C1 segment of cervical spinal cord (tissue), 14 donors: ENCODE data around the gene NANP.
"Not testable (repeated sequence)": the region's sequence is repeated elsewhere in the genome, so short reads cannot be mapped to it uniquely, and the experiment has no call there.

Source experiments
- DNase-seq, 14 donors: peaks; one replicate each; lab custom pipeline; 2025; lab: John Stamatoyannopoulos, UW

NANP gene, protein sequence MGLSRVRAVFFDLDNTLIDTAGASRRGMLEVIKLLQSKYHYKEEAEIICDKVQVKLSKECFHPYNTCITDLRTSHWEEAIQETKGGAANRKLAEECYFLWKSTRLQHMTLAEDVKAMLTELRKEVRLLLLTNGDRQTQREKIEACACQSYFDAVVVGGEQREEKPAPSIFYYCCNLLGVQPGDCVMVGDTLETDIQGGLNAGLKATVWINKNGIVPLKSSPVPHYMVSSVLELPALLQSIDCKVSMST

DNA sequence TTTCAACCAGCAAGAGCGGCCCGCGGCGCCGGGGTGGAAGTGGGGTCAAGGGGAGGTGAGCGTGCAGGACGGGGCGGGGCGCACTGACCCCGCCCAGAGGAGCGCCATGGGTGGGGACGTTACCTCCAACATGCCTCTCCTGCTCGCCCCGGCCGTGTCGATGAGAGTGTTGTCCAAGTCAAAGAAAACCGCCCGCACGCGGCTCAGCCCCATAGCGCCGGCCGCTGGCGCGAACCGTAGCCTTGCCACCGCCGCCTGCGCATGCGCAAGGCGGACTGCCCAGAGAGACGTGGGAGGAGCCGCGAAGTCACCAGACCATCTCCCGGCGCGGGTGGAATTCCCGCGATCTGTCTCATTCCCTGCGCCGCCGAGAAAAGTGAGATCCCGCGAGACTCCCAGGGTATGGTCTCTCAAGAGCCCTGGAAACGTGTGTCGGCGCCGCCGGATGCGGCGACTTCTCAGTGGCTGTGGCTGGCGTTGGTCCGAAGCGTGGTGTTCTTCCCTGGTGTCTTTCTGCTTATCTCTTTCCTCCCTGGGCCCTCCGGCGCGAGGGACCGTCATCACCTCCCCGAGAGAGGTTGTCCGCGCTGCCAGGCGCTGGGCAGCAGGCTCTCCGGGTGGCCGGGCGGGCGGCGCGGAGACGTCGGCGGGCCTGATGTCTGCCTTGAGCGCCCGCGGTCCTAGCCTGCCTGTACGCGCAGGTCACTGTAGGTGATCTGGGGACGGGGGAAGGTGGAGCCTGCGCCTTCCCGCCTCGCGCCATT lies at the start of gene NANP:
NANP (minus strand) TSS at position 279 of the 764 bp plus-strand sequence; CDS start at position 213, 66 bp downstream.
- DNase-seq, result peak; percentile 50 to 94 (median 90)

DNA sequence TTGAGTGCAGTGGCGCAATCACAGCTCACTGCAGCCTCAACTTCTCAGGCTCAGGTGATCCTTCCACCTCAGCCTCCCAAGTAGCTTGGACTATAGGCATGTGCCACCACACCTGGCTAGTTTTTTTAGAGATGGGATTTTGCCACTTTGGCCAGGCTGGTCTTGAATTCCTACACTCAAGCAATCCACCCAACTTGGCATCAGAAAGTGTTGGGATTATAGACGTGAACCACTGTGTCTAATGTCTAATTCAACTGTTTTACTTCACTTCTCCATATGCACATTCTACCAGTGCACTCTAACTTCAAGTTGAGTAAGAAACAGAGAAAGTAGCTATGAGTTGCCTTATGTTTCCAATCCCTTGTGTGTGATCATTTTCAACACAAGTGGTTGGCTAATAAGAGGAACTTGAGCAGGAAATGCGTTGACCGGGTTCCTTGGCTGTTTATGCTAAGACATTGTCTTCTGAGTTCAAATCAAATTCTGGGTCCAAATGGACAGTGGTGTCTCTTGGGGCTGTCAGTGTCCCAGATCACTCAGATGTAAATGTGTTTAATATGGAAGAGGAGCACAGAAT lies 48.9 kb upstream of the NANP start:
- no peak for DNase-seq

DNA sequence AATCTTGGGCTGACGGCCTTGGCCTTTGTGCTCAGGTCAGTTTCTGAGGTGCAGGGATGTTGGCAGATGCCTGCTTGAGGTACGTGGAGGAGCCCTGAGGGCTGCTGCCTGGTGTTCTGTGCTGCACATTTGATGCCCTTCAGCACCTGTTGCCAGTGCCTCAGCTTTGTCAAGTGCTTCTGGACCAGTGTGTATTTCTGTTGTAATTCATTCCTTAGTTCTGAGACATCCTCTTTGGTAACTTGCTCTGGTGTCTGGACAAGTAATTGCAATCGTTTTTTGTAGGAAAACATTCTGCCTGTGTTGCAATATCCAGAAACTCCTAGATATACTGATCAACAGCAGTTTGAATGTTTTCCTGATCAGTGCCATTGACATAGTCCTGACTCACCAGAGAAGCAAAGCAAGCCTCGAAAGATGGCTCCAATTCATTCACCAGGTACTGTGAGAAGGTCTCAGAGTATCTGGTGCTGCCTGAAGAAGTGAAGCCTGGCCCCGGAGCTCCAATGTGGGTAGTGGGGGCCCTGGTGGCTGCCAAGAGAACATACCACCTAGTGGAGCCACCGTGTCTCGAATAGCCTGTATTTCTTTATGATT lies 46.1 kb upstream of the NANP start:
- DNase-seq, result no peak

DNA sequence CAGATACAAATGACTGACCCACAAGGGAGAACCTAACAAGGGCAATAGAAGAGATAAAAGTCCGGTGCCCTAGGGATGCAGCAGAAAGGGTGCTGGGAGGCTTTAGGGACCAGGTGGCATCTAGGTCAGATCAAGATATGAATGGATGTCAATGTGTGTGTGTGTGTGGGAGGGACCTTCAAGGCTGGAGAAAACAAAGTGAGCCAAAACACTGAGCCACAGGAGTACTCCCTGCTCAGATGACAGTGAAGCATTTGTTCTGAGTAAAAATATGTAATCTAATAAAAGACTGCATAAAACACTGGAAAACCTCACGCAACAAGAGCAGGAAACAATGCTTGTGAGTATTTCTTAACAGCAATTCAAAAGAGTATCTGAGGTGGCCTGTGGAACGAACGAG lies 44.6 kb upstream of the NANP start:
- DNase-seq, result no peak

DNA sequence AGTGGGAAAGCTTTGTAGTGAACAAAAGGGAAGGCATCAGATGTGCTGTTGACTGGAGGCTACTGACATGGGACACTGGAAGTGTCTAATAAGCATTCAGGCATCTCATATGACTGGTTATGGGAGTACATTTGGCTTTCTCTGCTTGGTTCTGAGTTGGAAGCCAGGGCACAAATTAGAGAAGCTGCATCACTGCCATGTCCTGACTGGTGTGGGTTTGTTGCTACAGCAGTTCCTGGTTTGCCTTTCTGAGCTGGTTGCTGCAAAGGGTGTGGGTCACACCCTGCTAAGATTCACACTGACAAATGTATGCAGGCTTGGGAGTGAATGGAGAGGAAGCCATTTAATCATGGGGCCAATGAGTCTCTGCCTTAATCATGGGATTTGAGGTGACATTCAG lies 36.2 kb upstream of the NANP start:
- no peak for DNase-seq

DNA sequence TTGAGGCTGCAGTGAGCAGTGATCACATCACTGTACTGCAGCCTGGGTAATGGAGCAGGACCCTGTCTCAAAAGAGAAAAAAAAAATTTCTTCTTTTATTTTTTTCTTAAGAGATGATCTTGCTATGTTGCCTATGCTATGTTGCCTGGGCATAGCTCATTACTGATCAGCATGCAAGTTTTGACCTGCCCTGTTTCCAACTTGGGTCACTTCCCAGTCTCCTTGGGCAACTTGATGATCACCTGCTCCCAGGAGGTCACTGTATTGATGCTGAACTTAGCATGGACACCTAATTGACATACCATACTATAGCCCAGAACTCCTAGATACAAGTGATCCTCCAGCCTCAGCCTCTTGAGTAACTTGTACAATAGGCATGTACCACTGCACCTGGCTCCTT lies 30.7 kb upstream of the NANP start:
- no peak for DNase-seq

DNA sequence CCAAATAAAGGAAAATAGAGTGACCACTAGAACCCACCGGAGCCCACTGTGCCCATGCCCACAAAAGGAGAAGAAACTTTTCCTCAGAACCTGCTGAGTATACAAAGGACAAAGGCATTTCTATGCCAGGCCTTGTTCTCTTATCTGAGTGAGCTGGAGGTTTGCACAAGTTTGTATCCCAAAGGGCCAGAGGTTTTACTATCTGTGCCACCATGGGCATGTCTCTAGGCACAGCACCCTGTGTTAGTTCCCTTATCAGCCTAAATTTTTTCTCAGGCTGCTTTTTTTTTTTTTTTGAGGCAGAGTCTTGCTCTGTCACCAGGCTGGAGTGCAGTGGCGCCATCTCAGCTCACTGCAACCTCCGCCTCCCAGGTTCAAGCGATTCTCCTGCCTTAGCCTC lies 29.1 kb upstream of the NANP start:
- not testable (repeated sequence) for DNase-seq

DNA sequence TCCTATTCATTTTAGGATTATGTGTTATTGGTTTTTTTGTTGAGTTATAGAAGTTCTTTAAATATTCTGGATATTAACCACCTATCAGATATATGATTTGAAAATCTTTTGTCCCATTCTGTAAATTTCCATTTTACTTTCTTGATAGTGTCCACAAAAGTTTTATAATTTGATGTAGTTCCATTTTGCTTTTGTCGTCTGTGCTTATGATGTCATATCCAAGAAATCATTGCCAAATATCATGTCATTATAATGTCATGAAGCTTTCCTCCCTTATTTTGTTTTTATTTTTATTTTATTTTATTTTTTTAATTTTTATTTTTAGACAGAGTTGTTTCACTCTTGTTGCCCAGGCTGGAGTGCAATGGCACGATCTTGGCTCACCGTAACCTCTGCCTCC lies 21.0 kb upstream of the NANP start:
- DNase-seq, result no peak

DNA sequence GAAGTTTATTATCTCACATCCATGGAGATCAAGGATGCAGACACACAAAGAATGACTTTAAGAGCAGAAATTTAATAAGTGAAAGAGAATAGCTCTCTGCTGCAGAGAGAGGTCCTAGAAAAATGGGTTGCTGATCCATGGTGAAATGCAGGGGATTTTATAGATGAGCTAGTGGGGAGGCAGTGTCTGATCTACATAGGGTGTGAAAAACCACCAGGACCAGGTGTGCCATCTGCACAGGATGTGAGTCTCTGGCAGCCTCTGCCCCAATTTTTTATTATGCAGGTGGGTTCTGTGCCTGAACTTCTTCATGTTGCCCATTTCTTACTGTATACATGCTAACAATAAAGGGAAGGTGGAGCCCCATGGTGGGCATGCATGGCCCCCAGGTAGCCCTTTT lies 19.9 kb upstream of the NANP start:
- no peak for DNase-seq

DNA sequence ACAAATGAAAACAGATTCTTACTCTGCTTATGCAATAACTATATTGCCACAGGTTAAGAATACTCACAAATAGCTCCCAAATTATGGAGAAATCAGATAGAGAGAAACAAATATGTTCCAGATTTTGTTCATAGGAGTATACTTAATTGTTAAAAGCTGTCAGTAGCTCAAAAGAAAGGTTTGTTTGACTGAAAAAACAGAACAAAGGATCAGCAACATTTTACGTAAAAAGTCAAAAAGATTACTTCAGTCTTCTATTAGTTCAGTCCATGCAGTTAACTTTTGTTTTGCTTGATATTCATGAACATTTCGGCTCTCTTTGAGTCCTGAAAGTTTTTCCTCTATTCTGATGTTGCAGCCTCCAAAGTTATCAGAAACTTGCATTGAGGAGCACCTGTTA lies 13.4 kb upstream of the NANP start:
- DNase-seq, result no peak

DNA sequence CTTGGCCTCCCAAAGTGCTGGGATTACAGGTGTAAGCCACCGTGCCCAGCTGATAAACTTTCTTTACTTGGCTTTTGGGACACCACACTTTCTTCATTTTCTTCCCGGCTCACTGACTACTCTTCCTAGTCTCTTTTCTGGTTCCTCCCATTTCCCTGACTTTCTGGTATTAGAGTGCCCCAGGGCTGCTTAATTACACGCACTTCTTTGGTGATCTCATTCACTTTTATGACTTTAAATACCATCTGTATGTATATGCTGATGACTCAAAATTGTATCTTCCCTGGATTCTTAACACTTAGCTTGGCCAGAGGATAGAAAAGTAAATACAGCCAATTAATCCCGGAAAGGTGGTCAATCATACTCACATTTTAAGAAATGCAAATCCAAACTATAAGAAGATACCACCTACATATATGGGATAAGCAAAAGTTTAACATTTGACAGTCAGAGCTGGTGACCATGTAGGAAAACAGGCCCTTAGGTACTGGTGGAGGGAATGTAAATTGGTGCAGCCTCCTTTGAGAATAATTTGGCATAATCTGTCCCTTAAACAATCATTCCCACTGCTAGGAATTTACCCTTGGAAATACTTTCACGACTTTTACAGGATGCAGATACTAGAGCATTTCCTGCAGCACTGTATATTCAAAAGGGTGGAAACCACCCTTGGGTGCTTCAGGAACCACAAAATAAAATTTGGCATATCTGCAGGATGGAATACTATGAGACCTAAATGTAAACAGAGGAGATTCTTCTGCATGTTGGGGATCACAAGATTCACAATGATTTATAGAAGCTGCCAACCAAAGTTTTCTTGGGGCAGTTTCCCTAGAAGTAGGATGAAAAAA lies 9.4 kb upstream of the NANP start:
- no peak for DNase-seq

DNA sequence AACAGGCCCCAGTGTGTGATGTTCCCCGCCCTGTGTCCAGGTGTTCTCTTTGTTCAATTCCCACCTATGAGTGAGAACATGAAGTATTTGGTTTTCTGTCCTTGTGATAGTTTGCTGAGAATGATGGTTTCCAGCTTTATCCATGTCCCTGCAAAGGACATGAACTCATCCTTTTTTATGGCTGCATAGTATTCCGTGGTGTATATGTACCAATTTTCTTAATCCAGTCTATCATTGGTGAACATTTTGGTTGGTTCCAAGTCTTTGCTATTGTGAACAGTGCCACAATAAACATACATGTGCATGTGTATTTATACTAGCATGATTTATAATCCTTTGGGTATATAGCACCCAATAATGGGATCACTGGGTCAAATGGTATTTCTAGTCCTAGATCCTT lies 6.8 kb upstream of the NANP start:
- DNase-seq, result not testable (repeated sequence)

DNA sequence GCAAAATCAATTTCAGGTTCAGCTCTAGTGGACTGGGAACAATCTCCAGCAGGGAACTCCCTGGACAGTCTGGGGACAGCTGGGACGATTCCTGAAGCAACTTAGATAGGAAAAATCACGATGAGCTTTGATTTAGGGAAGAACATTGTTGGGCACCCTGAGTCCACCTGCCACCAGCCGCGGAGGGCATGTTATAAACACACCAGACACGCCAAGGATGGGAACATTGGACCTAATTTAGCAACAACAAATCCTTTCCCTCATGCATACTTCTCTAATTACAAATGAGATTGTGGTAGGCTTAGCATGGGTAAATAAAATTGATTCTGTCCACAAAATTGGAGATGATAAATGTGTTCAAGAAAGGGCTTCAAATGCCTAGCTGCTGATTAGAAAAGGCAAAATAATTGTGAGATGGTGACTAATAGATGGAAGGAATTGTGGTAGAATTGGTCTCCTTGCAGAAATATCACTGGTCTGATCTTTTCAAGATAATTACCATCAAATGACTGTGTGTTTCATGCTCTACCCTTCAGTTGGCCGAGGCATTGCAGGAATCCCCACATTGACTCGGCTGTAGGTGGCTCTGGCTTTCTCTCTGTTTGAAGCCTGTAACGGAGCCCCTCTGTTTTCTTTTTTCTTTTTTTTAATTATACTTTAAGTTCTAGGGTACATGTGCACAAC lies 6.1 kb upstream of the NANP start:
- no peak for DNase-seq

DNA sequence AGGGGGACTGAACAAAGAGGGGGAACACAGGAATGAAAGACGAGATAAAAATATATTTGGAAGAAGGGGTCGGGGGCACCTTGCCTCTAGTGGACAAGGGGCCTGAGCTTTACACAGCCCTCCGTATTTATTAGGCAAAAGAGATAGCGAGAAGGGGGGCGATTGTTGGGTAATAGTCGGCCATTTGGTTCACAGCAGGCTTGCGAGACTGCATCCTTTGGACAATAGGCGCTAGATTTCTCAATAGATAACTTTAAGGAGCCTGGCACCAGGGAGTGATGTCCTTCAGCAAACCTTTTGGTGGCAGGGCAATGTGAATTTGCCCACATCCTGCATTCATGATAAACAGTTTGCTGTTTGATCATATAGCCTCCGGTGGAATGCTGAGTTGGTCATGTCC lies 3.0 kb upstream of the NANP start:
- DNase-seq, result no peak

DNA sequence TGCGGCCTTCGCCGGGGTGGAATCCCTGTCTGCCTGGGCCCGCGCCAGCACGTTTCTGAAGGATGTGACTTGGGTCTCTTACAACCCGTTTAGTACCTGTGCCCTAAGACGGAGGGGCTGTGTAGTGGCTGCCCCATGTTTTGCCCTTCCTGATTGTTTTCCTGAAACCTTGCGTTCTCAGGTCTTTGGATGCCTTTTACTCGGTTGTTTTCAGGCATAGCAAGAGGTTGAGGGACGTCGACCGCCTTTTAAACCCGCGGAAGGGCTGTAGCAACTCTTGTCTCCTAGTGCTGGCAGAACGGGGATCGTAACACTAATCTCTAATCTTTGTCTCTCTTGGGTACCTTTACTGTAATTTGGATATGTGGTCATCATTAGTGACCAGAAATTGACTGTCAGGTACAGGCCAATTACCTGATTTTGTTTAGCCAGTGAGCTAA lies 706 bp upstream of the NANP start:
- DNase-seq, result peak in 3 of 14 donors; percentile 12 to 39 (median 37)

DNA sequence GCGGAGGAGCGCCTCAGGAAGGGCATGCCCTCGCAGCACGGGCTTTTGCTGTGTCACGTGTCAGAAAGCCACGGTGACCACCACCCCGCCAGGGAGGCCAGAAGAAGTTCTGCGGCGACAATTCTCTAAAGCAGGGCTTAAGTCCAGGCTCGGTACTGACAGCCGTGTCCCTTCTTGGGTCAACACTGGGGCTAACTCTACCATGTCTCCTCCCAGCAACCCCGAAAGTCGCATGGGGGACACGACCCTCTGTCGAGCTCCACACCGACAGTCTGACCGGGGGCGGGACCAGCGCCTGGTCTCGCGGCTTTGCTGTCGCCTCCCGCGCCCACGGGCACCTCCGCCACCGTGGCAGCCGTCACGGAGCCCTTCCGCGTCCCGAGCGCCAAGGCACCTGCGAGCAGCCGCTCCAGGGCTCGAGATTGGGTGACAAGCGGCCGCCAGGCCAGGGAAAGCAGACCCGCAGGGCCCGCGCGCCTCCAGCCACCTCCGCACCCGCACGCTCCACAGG lies 534 bp downstream of the NANP start:
- DNase-seq, result peak in 9 of 14 donors; percentile 29 to 70 (median 48)

DNA sequence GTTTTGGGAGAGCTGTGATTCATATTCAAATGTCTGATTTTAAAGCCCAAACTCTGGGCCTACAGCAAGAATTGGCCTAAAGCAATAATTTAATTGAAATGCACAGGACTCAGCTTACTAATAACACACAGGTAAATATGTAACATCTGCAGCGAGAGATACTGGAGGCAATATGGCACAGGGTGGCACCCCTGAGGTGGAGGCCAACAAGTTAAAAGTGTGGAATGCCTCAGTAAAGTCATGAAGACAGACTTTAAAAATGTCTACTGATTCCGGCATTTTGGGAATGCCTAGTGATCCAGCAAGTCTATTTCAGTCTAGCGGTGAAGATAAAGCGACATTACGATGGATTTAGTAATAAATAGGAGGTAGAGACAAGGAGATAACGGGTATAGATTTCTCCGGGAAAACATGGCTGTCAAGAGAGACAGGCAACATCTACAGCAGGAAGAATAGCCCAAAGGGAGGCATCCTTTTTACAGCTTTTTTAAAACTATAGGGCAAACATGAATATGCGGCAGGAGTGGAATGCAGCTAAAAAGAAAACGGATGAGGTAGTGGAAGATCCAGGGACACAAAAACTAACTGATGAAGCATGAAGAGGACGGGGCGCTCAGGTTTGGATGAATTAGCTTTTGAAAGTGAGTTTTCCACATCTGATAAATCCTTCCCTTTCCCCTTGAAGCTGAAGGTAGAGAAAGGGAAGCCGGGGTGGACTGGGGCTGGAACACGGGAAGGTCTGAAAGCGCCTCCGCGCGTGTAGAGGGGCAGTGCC lies 1.2 kb downstream of the NANP start:
- no peak for DNase-seq

DNA sequence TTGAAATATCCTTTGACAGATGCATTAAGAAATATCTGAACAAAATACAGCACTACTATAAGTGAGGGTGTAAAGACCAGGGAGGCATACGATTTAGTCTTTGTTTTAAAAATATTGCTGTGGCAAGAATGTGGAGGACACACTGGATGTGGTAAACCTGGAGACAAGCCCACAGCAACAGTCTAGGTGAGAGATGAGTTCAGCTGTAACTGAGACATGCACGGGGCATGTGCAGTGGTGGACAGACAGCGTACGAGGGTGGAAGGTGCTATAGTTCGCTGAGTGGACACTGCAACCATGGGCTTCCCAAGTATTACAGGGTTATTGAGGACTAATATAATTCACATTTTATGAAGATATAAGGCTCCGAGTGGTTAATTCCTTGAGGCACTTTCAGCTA lies 1.8 kb downstream of the NANP start:
- DNase-seq, result no peak

DNA sequence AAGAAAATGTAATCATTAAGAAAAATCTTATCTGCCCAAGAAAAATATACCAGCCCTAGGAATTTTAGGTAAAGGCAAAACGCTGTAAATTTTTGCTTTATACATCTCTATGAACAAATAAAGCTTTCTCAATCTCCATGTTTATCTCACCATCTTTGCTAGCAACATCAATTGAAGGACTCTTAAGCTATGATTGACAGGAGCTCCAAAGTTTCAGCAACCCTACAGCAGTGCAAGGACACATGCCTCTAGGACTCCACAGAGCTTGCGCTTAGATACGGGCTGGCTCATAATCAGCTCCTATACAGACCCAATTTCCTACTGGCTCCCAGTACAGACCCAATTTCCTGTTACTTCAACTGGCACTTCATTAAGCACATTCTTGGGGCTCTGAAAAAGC lies 4.3 kb downstream of the NANP start:
- DNase-seq, result no peak

DNA sequence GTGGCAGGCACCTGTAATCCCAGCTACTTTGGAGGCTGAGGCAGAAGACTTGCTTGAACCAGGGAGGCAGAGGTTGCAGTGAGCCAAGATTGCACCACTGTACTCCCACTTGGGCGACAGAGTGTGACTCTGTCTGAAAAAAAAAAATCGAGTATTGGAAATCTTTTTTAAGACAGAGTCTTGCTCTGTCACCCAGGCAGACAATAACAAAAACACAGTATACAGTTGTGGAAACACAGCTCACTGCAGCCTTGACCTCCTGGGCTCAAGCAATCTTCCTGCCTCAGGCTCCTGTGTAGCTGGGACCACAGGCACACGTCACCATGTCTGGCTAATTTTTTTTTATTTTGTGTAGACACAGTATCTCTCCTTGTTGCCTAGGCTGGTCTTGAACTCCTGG lies 15.0 kb downstream of the NANP start:
- DNase-seq, result no peak
